ENCODE data around the gene CYB5D1. TPM values are rescaled to one million over a fixed set of nuclear protein-coding genes. Genes with fewer than 3 reads are reported as not detected.
"Not testable (repeated sequence)": the region's sequence is repeated elsewhere in the genome, so short reads cannot be mapped to it uniquely, and the experiment has no call there.

Gene CYB5D1
- total and polyA plus RNA-seq, 3 experiments from 2014 or later = 3.1 to 17.6 (median 16.4) TPM

DNA sequence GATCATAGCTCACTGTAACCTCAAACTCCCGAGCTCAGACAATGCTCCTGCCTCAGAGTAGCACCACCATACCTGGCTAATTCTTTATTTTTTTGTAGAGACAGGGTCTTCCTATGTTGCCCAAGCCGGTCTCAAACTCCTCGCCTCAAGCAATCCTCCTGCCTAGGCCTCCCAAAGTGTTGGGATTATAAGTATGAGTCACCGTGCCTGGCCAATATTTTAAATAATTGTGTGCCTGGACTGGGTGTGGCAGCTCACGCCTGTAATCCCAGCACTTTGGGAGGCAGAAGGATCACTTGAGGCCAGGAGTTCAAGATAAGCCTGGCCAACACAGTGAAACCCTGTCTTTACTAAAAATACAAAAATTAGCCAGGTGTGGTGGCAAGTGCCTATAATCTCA lies 6.6 kb downstream of the CYB5D1 start:
- H3K36me3 Mint-ChIP-seq = peaks cover 0 to 14% (median 5%) of the 10 kb centered on the region in 3 donors
- ChIA-PET CTCF (interaction anchor here (1.1 to 14.1 kb wide), 10 partner anchors 8 to 192 kb away, joined by 3 to 175 read pairs (median 6); no protein-coding TSS in a partner anchor), POLR2A (interaction anchor here (0.7 to 0.9 kb wide), 2 partner anchors 21 to 46 kb away, joined by 3 to 5 read pairs; no protein-coding TSS in a partner anchor)
- H3K27me3 Mint-ChIP-seq; H3K4me3 ChIP-seq (ENCODE audit: low read length); H3K27ac ChIP-seq (ENCODE audit: low read depth, low read length); H3K27me3 ChIP-seq (ENCODE audit: insufficient read depth, low read length, poor library complexity, severe bottlenecking); DNase-seq; H3K9me3 ChIP-seq (ENCODE audit: low read length); H3K9me3 Mint-ChIP-seq; H3K36me3 ChIP-seq (ENCODE audit: insufficient read depth, low read length); H3K4me3 Mint-ChIP-seq: not testable (repeated sequence)
- H3K27ac Mint-ChIP-seq = peak overlapping the region in 1 of 8 donors; percentile 10
- peaks cover 28 to 30% (median 30%) of the 10 kb centered on the region in 3 donors for H3K4me1 Mint-ChIP-seq
- H3K4me1 ChIP-seq (ENCODE audit: insufficient read depth, low read length) = peaks cover 19% of the 10 kb centered on the region

DNA sequence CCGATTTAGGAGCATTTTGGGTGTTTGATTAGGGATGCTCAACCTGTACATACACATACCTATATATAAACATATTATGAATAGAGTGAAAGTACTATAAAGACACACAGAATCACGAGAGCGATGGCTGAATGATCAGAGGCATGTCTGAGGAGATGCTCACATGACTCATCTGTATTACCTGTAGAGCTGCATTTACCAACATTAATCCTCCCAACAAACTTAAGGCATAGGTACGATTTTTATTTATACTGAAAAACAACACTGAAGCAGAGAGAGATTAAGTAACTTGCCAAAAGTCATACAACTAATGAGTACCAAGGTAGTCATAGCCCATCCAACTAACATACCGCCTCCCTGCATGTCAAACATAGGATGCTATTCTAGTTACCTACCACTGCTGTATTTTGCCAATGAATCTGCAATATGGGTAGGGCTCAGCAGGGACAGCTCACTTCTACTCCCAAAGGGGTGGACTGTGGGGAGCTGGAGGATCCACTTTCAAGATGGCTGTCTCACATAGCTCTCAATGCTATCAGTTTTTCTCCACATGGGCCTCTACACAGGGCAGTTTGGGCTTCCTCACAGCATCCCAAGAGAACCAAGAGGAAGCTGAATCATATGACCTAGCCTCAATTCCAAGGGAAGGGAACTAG lies 7.3 kb downstream of the CYB5D1 start:
- Mint-ChIP-seq H3K27ac (peak overlapping the region in 1 of 8 donors; percentile 17), H3K36me3 (peaks cover 0 to 10% (median 5%) of the 10 kb centered on the region in 3 donors), H3K9me3 (no peaks in the 10 kb centered on the region), H3K4me3 (no peak overlapping the region), H3K4me1 (peaks cover 24 to 34% (median 30%) of the 10 kb centered on the region in 3 donors), H3K27me3 (no peaks in the 10 kb centered on the region)
- DNase-seq = no peak
- Histone ChIP-seq H3K4me3 (ENCODE audit: low read length) (no peak overlapping the region), H3K27me3 (ENCODE audit: insufficient read depth, low read length, poor library complexity, severe bottlenecking) (no peaks in the 10 kb centered on the region), H3K27ac (ENCODE audit: low read depth, low read length) (no peak overlapping the region), H3K9me3 (ENCODE audit: low read length) (no peaks in the 10 kb centered on the region), H3K36me3 (ENCODE audit: insufficient read depth, low read length) (no peaks in the 10 kb centered on the region), H3K4me1 (ENCODE audit: insufficient read depth, low read length) (peaks cover 19% of the 10 kb centered on the region)
- ChIA-PET CTCF (interaction anchor here (0.7 to 14.1 kb wide), 8 partner anchors 8 to 291 kb away, joined by 3 to 175 read pairs (median 6); no protein-coding TSS in a partner anchor), POLR2A (interaction anchor here (0.6 kb wide), 1 partner anchor 258 kb away, joined by 5 read pairs; no protein-coding TSS in a partner anchor)

DNA sequence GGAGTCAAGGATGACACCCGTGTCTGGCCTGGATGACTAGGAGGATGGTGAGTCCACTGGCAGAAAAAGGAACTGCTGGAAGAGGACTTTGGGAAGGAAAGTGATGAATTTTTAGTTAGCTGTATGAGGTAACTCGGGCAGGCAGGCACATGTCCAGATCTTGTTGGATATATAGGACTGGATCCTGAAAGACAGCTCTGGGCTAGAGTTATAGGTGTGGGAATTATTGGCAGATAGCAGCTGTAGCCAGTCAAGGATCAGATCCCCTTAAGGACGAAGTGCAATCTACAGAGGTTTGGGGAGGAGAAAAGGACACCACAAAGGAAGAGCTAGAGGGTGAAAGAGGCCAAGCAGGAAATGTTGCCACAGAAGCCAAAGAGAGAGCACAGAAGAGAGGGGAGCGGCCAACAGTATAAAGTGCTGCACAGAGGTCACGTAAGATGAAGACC lies 10.1 kb downstream of the CYB5D1 start:
- no peak overlapping the region for H3K27ac ChIP-seq (ENCODE audit: low read depth, low read length)
- Mint-ChIP-seq H3K9me3 (no peaks in the 10 kb centered on the region), H3K4me1 (peaks cover 23 to 34% (median 25%) of the 10 kb centered on the region in 3 donors), H3K27me3 (no peaks in the 10 kb centered on the region), H3K4me3 (peak overlapping the region; percentile 10 to 76 (median 64)), H3K27ac (peak overlapping the region; percentile 59 to 93 (median 82)), H3K36me3 (peaks cover 0 to 16% (median 9%) of the 10 kb centered on the region in 3 donors)
- no peaks in the 10 kb centered on the region for H3K9me3 ChIP-seq (ENCODE audit: low read length)
- H3K36me3 ChIP-seq (ENCODE audit: insufficient read depth, low read length) = no peaks in the 10 kb centered on the region
- H3K27me3 ChIP-seq (ENCODE audit: insufficient read depth, low read length, poor library complexity, severe bottlenecking) = no peaks in the 10 kb centered on the region
- peaks cover 19% of the 10 kb centered on the region for H3K4me1 ChIP-seq (ENCODE audit: insufficient read depth, low read length)
- ChIA-PET POLR2A (no interaction called here), CTCF (interaction anchor here (1.2 to 14.1 kb wide), 4 partner anchors 17 to 121 kb away, joined by 3 to 175 read pairs (median 4); no protein-coding TSS in a partner anchor)
- peak in 2 of 5 donors; percentile 19 to 27 for DNase-seq
- H3K4me3 ChIP-seq (ENCODE audit: low read length) = no peak overlapping the region

DNA sequence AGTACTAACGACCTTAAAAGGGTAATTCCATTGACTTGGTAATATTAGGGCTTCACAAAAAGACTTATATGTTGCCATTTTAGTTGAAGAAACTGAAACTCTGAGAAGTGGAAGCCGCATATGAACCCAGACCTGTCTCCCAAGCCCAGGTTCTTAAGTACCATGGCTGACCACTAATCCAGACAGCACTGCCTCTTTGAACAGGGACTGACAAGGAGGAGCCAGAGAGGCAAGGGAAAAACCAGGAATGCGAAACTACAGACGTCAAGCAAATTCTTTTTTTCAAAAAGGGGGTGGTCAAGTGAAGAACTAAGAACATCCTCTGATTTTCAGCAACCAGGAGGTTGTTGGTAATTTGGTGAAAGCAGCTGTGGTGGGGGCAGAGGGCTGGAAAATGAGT lies 15.2 kb downstream of the CYB5D1 start:
- H3K4me1 Mint-ChIP-seq = peaks cover 21 to 35% (median 22%) of the 10 kb centered on the region in 3 donors
- Histone ChIP-seq H3K9me3 (ENCODE audit: low read length) (no peaks in the 10 kb centered on the region), H3K27ac (ENCODE audit: low read depth, low read length) (no peak overlapping the region), H3K4me1 (ENCODE audit: insufficient read depth, low read length) (peaks cover 11% of the 10 kb centered on the region), H3K4me3 (ENCODE audit: low read length) (no peak overlapping the region), H3K27me3 (ENCODE audit: insufficient read depth, low read length, poor library complexity, severe bottlenecking) (no peaks in the 10 kb centered on the region), H3K36me3 (ENCODE audit: insufficient read depth, low read length) (no peaks in the 10 kb centered on the region)
- H3K36me3 Mint-ChIP-seq = peaks cover 0 to 34% (median 11%) of the 10 kb centered on the region in 3 donors
- H3K4me3 Mint-ChIP-seq = no peak overlapping the region
- H3K27ac Mint-ChIP-seq = peak overlapping the region in 4 of 8 donors; percentile 35 to 72 (median 72)
- POLR2A ChIA-PET = no interaction called here
- no peaks in the 10 kb centered on the region for H3K27me3 Mint-ChIP-seq
- no peaks in the 10 kb centered on the region for H3K9me3 Mint-ChIP-seq
- CTCF ChIA-PET = no interaction called here
- DNase-seq = no peak

DNA sequence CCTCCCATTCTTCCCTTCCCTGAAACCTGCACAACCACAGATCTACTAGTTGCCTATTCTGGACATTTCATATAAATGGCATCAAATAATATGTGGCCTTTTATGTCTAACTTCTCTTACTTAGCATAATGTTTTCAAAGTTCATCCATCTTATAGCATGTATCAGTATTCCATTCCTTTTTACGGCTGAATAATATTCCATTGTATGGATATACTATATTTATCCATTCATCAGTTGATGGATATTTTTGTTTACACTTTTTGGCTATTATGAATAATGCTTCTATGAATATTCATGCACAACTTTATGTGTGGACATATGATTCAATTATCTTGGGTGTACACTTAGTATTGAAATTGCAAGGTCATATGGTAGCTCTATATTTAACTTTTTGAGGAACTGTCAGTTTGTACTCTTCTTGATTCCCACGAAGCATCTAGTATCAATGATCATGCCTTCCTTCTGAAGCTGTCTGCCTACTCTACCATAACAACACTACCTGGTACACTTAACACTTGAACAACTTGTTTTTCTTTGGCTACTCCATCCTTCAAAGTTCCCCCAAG lies 18.1 kb downstream of the CYB5D1 start:
- no peaks in the 10 kb centered on the region for H3K27me3 Mint-ChIP-seq

DNA sequence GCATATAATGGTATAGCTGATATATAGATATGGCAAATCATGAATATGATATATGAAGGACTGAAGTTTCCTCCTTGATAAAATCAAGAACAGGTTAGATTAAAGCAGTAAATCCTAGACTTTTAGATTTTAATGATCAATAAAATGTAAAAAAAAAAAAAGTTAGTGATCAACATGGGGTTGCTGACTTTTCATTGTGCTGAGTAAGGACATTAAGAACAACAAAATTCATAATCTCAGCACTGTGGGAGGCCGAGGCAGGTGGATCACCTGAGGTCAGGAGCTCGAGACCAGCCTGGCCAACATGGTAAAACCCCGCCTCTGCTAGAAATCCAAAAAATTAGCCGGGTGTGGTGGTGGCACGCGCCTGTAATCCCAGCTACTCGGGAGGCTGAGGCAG lies 20.4 kb downstream of the CYB5D1 start:
- Histone ChIP-seq H3K27me3 (ENCODE audit: insufficient read depth, low read length, poor library complexity, severe bottlenecking) (no peaks in the 10 kb centered on the region), H3K27ac (ENCODE audit: low read depth, low read length) (no peak overlapping the region), H3K36me3 (ENCODE audit: insufficient read depth, low read length) (peaks cover 4% of the 10 kb centered on the region), H3K4me3 (ENCODE audit: low read length) (no peak overlapping the region), H3K4me1 (ENCODE audit: insufficient read depth, low read length) (peaks cover 36% of the 10 kb centered on the region), H3K9me3 (ENCODE audit: low read length) (no peaks in the 10 kb centered on the region)
- DNase-seq = no peak
- H3K27me3 Mint-ChIP-seq = no peaks in the 10 kb centered on the region
- ChIA-PET POLR2A (no interaction called here), CTCF (interaction anchor here (1.7 kb wide), 1 partner anchor 112 kb away, joined by 6 read pairs; no protein-coding TSS in a partner anchor)
- H3K4me3 Mint-ChIP-seq = no peak overlapping the region
- H3K9me3 Mint-ChIP-seq = no peaks in the 10 kb centered on the region
- peaks cover 0 to 27% (median 6%) of the 10 kb centered on the region in 3 donors for H3K36me3 Mint-ChIP-seq
- peaks cover 9 to 15% (median 12%) of the 10 kb centered on the region in 3 donors for H3K4me1 Mint-ChIP-seq
- H3K27ac Mint-ChIP-seq = no peak overlapping the region

More for the DNA sequence above, 18.1 kb downstream of the CYB5D1 start:
- CTCF ChIA-PET = interaction anchor here (1.2 kb wide), 1 partner anchor 9 kb away, joined by 3 read pairs; no protein-coding TSS in a partner anchor
- Mint-ChIP-seq H3K4me3 (no peak overlapping the region), H3K36me3 (peaks cover 0 to 40% (median 11%) of the 10 kb centered on the region in 3 donors), H3K4me1 (peaks cover 11 to 19% (median 12%) of the 10 kb centered on the region in 3 donors), H3K9me3 (no peaks in the 10 kb centered on the region), H3K27ac (peak overlapping the region in 5 of 8 donors; percentile 0 to 81 (median 29))
- POLR2A ChIA-PET = no interaction called here
- H3K4me1 ChIP-seq (ENCODE audit: insufficient read depth, low read length) = peaks cover 13% of the 10 kb centered on the region
- H3K27me3 ChIP-seq (ENCODE audit: insufficient read depth, low read length, poor library complexity, severe bottlenecking) = no peaks in the 10 kb centered on the region
- no peaks in the 10 kb centered on the region for H3K9me3 ChIP-seq (ENCODE audit: low read length)
- H3K27ac ChIP-seq (ENCODE audit: low read depth, low read length) = no peak overlapping the region
- no peak overlapping the region for H3K4me3 ChIP-seq (ENCODE audit: low read length)
- DNase-seq = no peak
- H3K36me3 ChIP-seq (ENCODE audit: insufficient read depth, low read length) = no peaks in the 10 kb centered on the region

DNA sequence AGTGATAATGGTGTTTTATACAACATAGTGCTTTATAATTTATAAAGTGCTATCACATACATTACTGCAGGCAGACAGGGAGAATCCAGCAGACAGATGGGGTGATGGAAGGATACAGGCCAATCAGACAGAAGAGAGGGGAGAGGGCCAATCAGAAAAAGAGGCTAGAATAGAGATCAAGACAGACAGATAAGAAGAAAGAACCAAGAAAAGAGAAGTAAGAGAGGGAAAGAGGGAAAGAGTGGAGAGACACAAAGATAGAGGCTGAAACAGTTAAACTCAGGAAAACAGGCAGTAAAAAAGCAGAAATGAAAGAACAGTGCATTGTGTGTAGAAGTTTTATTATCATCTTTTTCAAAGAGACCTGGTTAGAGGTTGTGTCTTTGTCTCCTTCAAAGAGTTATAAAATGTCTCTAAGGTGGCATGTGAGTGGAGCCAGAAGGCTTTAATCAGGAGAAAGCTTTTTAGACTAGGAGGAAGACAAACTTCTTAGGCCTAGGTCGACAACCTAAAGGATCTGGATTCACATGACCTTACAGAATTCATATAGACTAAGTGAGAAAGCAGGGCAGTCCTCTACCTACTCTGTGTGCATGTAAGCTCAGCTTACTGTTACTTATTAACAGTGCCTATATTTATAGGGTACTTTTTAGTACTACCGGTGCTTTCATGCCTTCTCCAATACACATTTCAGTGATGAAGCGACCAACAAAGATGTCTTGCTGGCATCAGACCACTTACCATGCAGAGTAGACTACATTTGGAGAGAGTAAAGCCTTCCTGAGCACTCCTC lies 22.5 kb downstream of the CYB5D1 start:
- Mint-ChIP-seq H3K36me3 (peaks cover 0 to 14% (median 2%) of the 10 kb centered on the region in 3 donors), H3K9me3 (no peaks in the 10 kb centered on the region), H3K4me1 (peaks cover 7 to 17% (median 13%) of the 10 kb centered on the region in 3 donors), H3K4me3 (no peak overlapping the region), H3K27ac (no peak overlapping the region), H3K27me3 (no peaks in the 10 kb centered on the region)
- peaks cover 4% of the 10 kb centered on the region for H3K36me3 ChIP-seq (ENCODE audit: insufficient read depth, low read length)
- no peaks in the 10 kb centered on the region for H3K9me3 ChIP-seq (ENCODE audit: low read length)
- peaks cover 45% of the 10 kb centered on the region for H3K4me1 ChIP-seq (ENCODE audit: insufficient read depth, low read length)
- no peak for DNase-seq
- H3K27me3 ChIP-seq (ENCODE audit: insufficient read depth, low read length, poor library complexity, severe bottlenecking) = no peaks in the 10 kb centered on the region
- H3K27ac ChIP-seq (ENCODE audit: low read depth, low read length) = no peak overlapping the region
- ChIA-PET CTCF (interaction anchor here (1.3 kb wide), 1 partner anchor 110 kb away, joined by 4 read pairs; no protein-coding TSS in a partner anchor), POLR2A (no interaction called here)
- H3K4me3 ChIP-seq (ENCODE audit: low read length) = no peak overlapping the region

Measured in CD8-positive, alpha-beta memory T cell (primary cell).